Measurements from ENCODE around the gene RHO. TPM values are rescaled to one million over a fixed set of nuclear protein-coding genes. Genes with fewer than 3 reads are reported as not detected.
"Not testable (repeated sequence)": the region's sequence is repeated elsewhere in the genome, so short reads cannot be mapped to it uniquely, and the experiment has no call there.

RHO gene
- total and polyA plus RNA-seq, 3 experiments from 2014 or later, result not detected

DNA sequence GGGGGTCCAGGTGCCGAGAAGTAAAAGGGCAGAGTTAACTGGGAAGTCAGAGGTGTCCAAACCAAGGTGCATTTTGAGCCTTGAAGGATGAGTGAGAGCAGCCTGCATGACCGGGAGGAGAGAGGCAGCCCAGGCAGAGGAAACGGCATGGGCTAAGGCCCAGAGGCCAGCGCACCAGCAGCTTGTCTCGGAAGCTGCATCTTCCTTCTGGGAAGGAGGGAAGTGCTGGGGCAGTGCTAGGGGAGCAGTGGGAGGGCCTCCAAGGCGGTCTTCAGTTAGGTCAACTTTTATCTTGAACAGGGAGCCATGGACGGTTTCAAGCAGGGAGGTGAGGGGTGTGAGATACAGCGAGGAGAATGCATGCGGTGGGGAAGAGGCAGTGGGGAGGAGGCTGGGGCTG is 15.6 kb downstream of the RHO start:
- H3K4me3 ChIP-seq (ENCODE audit: low read length), result no peak overlapping the region
- Mint-ChIP-seq H3K27me3 (no peaks in the 10 kb centered on the region), H3K9me3 (no peaks in the 10 kb centered on the region), H3K4me1 (no peaks in the 10 kb centered on the region), H3K36me3 (no peaks in the 10 kb centered on the region), H3K4me3 (no peak overlapping the region), H3K27ac (peak overlapping the region in 1 of 8 donors; percentile 88)
- H3K27me3 ChIP-seq (ENCODE audit: insufficient read depth, low read length, poor library complexity, severe bottlenecking), result no peaks in the 10 kb centered on the region
- DNase-seq, result no peak
- ChIA-PET POLR2A (no interaction called here), CTCF (interaction anchor here (1.1 kb wide), 1 partner anchor 54 kb away, joined by 3 read pairs; no protein-coding TSS in a partner anchor)
- H3K27ac ChIP-seq (ENCODE audit: low read depth, low read length), result no peak overlapping the region
- H3K4me1 ChIP-seq (ENCODE audit: insufficient read depth, low read length), result no peaks in the 10 kb centered on the region
- no peaks in the 10 kb centered on the region for H3K9me3 ChIP-seq (ENCODE audit: low read length)
- no peaks in the 10 kb centered on the region for H3K36me3 ChIP-seq (ENCODE audit: insufficient read depth, low read length)

DNA sequence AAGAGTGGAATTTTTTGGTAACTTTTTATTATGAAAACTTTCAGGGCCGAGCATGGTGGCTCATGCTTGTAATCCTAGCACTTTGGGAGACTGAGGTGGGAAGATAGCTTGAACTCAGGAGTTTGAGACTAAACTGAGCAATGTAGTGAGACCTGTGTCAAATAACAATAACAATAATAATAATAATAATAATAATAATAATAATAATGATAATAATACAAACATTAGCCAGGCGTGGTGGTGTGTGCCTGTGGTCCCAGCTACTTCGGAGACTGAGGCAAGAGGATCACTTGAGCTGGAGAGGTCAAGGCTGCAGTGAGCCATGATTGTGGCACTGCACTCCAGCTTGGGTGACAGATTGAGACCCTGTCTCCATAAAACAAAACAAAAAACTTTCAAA is 17.5 kb downstream of the RHO start:
- H3K4me3 ChIP-seq (ENCODE audit: low read length); H3K27me3 Mint-ChIP-seq; H3K9me3 ChIP-seq (ENCODE audit: low read length); CTCF ChIA-PET; H3K36me3 ChIP-seq (ENCODE audit: insufficient read depth, low read length); H3K4me1 Mint-ChIP-seq; DNase-seq; POLR2A ChIA-PET; H3K9me3 Mint-ChIP-seq; H3K4me1 ChIP-seq (ENCODE audit: insufficient read depth, low read length); H3K27ac ChIP-seq (ENCODE audit: low read depth, low read length); H3K4me3 Mint-ChIP-seq; H3K27me3 ChIP-seq (ENCODE audit: insufficient read depth, low read length, poor library complexity, severe bottlenecking); H3K36me3 Mint-ChIP-seq: not testable (repeated sequence)
- peak overlapping the region in 1 of 8 donors; percentile 82 for H3K27ac Mint-ChIP-seq

DNA sequence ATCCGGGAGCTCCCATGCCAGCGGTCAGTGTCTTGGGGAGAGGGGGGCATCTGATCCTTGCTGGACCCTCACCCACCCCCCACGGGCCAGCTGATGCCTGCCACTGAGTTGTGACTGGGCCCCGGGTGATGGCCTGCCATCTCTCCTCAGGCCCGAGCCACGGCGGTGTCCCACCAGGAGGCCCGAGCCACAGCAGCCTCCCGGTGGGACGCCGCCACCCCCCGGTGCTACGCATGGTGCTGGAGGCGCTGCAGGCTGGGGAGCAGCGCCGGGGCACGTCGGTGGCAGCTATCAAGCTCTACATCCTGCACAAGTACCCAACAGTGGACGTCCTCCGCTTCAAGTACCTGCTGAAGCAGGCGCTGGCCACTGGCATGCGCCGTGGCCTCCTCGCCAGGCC is 18.8 kb downstream of the RHO start:
- no peak for DNase-seq
- no peaks in the 10 kb centered on the region for H3K9me3 ChIP-seq (ENCODE audit: low read length)
- ChIA-PET CTCF (no interaction called here), POLR2A (no interaction called here)
- Mint-ChIP-seq H3K36me3 (no peaks in the 10 kb centered on the region), H3K4me3 (no peak overlapping the region), H3K27ac (no peak overlapping the region), H3K9me3 (no peaks in the 10 kb centered on the region), H3K27me3 (peaks cover 0 to 2% of the 10 kb centered on the region in 2 donors), H3K4me1 (peaks cover 0 to 4% (median 0%) of the 10 kb centered on the region in 3 donors)
- no peaks in the 10 kb centered on the region for H3K36me3 ChIP-seq (ENCODE audit: insufficient read depth, low read length)
- no peak overlapping the region for H3K4me3 ChIP-seq (ENCODE audit: low read length)
- H3K27me3 ChIP-seq (ENCODE audit: insufficient read depth, low read length, poor library complexity, severe bottlenecking), result no peaks in the 10 kb centered on the region
- H3K27ac ChIP-seq (ENCODE audit: low read depth, low read length), result no peak overlapping the region
- no peaks in the 10 kb centered on the region for H3K4me1 ChIP-seq (ENCODE audit: insufficient read depth, low read length)

DNA sequence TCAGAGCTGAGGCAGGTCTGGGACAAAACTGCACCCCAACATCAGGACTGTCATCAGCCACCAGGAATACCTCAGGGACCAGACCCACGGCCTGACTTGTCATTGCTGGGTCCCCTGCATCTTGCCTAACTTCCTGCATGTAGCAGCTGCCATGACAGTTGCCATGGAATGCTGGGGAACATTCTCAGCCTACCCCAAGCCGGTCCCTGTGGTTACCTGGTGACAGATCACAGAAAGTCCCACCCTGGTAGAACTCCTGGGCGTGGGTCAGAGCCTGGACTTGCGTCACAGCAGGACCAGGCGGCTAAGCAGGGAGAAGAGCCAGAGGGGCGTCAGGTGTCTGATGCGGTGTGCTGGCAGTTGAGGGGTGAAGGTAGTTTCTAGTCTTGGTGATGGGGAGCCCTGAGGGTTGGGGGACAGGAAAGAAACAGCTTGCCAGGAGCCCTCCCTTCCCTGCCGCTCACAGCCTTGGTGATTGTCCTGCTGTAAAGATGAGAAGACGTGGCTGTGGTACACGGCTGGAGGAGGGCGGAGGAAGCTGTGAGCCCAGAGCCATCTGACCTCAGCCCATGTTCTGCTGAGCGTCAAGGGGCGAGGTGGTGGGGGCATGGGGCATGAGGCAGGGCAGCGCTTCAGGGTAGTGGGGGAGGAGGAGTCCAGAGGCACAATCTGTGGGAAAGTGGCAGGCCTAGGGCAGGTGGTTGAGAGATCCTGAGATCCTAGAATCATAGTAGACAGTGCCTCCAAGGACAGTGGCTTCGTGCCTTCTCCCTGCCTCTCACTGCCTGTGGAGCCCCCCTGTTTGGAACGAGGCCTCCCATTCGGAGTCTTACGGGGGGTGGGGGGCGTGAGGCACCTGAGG is 19.9 kb downstream of the RHO start:
- no peak overlapping the region for H3K27ac ChIP-seq (ENCODE audit: low read depth, low read length)
- no peaks in the 10 kb centered on the region for H3K36me3 Mint-ChIP-seq
- H3K36me3 ChIP-seq (ENCODE audit: insufficient read depth, low read length), result no peaks in the 10 kb centered on the region
- no peak overlapping the region for H3K4me3 Mint-ChIP-seq
- H3K4me1 ChIP-seq (ENCODE audit: insufficient read depth, low read length), result no peaks in the 10 kb centered on the region
- peaks cover 0 to 4% of the 10 kb centered on the region in 2 donors for H3K27me3 Mint-ChIP-seq
- H3K9me3 Mint-ChIP-seq, result no peaks in the 10 kb centered on the region
- POLR2A ChIA-PET, result no interaction called here
- H3K4me3 ChIP-seq (ENCODE audit: low read length), result no peak overlapping the region
- DNase-seq, result no peak
- H3K9me3 ChIP-seq (ENCODE audit: low read length), result no peaks in the 10 kb centered on the region
- CTCF ChIA-PET, result no interaction called here
- peaks cover 4 to 8% (median 6%) of the 10 kb centered on the region in 3 donors for H3K4me1 Mint-ChIP-seq
- H3K27ac Mint-ChIP-seq, result peak overlapping the region in 1 of 8 donors; percentile 71
- H3K27me3 ChIP-seq (ENCODE audit: insufficient read depth, low read length, poor library complexity, severe bottlenecking), result no peaks in the 10 kb centered on the region

DNA sequence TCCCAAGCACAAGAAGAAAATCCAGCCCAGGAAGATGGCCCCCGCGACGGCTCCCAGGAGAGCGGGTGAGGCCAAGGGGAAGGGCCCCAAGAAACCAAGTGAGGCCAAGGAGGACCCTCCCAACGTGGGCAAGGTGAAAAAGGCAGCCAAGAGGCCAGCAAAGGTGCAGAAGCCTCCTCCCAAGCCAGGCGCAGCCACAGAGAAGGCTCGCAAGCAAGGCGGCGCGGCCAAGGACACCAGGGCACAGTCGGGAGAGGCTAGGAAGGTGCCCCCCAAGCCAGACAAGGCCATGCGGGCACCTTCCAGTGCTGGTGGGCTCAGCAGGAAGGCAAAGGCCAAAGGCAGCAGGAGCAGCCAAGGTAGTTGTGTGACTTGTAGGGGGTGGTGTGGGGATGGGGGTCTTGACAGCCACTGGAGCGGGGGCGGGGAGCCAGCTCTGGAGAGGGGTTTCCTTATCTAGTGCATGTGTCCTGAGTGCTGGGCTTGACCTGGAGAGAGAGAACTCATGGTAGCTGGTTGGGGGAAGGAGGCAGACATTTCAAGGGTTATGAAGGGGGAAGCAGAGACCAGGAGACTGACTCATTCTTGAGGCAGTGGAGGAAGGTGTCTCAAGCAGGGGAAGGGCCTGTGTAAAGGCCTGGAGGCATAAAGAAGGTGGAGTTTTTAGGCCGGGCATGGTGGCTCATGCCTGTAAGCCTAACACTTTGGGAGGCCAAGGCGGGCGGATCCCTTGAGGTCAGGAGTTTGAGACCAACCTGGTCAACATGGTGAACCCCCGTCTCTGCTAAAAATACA is 20.8 kb downstream of the RHO start:
- ChIA-PET POLR2A (interaction anchor here (1.0 kb wide), 1 partner anchor 13 kb away, joined by 3 read pairs; no protein-coding TSS in a partner anchor), CTCF (no interaction called here)
- no peaks in the 10 kb centered on the region for H3K4me1 ChIP-seq (ENCODE audit: insufficient read depth, low read length)
- H3K27me3 Mint-ChIP-seq, result peaks cover 0 to 4% of the 10 kb centered on the region in 2 donors
- H3K36me3 ChIP-seq (ENCODE audit: insufficient read depth, low read length), result no peaks in the 10 kb centered on the region
- H3K27me3 ChIP-seq (ENCODE audit: insufficient read depth, low read length, poor library complexity, severe bottlenecking), result no peaks in the 10 kb centered on the region
- no peak overlapping the region for H3K4me3 Mint-ChIP-seq
- H3K9me3 Mint-ChIP-seq, result no peaks in the 10 kb centered on the region
- no peaks in the 10 kb centered on the region for H3K36me3 Mint-ChIP-seq
- no peak overlapping the region for H3K4me3 ChIP-seq (ENCODE audit: low read length)
- H3K27ac ChIP-seq (ENCODE audit: low read depth, low read length), result no peak overlapping the region
- peak overlapping the region in 4 of 8 donors; percentile 17 to 88 (median 45) for H3K27ac Mint-ChIP-seq
- no peak for DNase-seq
- H3K4me1 Mint-ChIP-seq, result peaks cover 11 to 17% (median 14%) of the 10 kb centered on the region in 3 donors
- H3K9me3 ChIP-seq (ENCODE audit: low read length), result no peaks in the 10 kb centered on the region

DNA sequence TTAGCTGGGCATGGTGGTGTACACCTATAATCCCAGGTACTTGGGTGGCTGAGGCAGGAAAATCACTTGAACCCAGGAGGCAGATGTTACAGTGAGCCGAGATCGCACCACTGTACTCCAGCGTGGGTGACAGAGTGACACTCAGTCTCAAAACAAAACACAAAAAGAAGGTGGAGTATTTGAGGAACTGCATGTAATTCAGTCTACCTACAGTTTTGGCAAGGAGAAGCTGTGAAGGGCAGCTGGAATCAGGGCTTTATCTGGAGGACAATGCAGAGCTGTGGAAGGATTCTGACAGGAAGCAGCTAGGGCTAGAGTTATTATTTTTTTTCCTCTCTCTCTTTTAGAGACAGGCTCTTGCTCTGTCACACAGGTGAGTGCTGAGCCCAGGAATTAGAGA is 21.4 kb downstream of the RHO start:
- CTCF ChIA-PET, result no interaction called here
- H3K4me1 Mint-ChIP-seq, result peaks cover 17 to 23% (median 20%) of the 10 kb centered on the region in 3 donors
- H3K27ac Mint-ChIP-seq, result peak overlapping the region in 3 of 8 donors; percentile 17 to 88 (median 56)
- POLR2A ChIA-PET, result interaction anchor here (1.0 kb wide), 1 partner anchor 13 kb away, joined by 3 read pairs; no protein-coding TSS in a partner anchor
- peaks cover 0 to 4% of the 10 kb centered on the region in 2 donors for H3K27me3 Mint-ChIP-seq
- Histone ChIP-seq H3K27me3 (ENCODE audit: insufficient read depth, low read length, poor library complexity, severe bottlenecking) (no peaks in the 10 kb centered on the region), H3K27ac (ENCODE audit: low read depth, low read length) (no peak overlapping the region), H3K9me3 (ENCODE audit: low read length) (no peaks in the 10 kb centered on the region), H3K4me3 (ENCODE audit: low read length) (no peak overlapping the region), H3K36me3 (ENCODE audit: insufficient read depth, low read length) (no peaks in the 10 kb centered on the region), H3K4me1 (ENCODE audit: insufficient read depth, low read length) (no peaks in the 10 kb centered on the region)
- H3K36me3 Mint-ChIP-seq, result no peaks in the 10 kb centered on the region
- DNase-seq, result no peak
- H3K9me3 Mint-ChIP-seq, result no peaks in the 10 kb centered on the region
- no peak overlapping the region for H3K4me3 Mint-ChIP-seq

DNA sequence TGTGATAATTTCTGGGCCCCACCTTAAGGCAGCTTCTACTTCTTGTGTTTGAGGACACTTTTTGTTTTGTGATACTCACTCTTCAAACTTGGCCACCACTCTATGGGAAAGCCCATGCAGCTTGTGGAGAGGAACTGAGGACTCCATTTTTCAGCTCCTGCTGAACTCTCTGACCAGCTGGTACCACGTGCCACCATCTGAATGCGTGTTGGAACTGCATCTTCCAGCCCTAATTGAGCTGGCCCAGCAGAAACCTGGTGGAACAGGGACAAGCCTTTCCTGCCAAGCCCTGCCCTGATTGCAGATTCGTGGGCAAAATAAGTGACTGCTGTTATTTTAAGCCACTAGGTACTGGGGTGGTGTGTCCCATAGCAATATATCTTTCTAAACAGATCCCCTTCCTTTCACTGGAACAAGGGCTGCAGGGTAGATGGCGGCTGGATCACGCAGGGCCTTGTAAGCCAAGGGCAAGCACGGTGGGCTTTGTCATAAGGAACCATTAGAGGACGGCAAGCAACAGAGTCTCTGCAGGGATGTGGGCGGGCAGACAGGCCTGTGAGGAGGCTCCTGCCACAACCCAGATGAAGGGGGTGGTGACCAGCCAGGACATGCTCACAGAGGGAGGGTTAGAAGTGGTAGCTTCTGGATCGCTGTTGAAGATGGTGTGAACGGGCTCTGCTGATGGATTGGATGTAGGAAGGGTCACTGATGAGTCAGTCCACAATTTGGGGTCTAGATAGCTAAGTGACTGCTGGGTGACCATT is 24.0 kb downstream of the RHO start:
- Mint-ChIP-seq H3K27me3 (peaks cover 0 to 4% of the 10 kb centered on the region in 2 donors), H3K4me1 (peaks cover 17 to 25% (median 20%) of the 10 kb centered on the region in 3 donors), H3K4me3 (peak overlapping the region in 1 of 7 donors; percentile 7), H3K36me3 (peaks cover 0 to 12% (median 0%) of the 10 kb centered on the region in 3 donors), H3K27ac (peak overlapping the region in 4 of 8 donors; percentile 24 to 84 (median 78)), H3K9me3 (no peaks in the 10 kb centered on the region)
- peaks cover 5% of the 10 kb centered on the region for H3K4me1 ChIP-seq (ENCODE audit: insufficient read depth, low read length)
- no peak for DNase-seq
- no peak overlapping the region for H3K27ac ChIP-seq (ENCODE audit: low read depth, low read length)
- no peak overlapping the region for H3K4me3 ChIP-seq (ENCODE audit: low read length)
- no peaks in the 10 kb centered on the region for H3K36me3 ChIP-seq (ENCODE audit: insufficient read depth, low read length)
- ChIA-PET CTCF (interaction anchor here (1.4 kb wide), 1 partner anchor 24 kb away, joined by 4 read pairs; no protein-coding TSS in a partner anchor), POLR2A (no interaction called here)
- H3K9me3 ChIP-seq (ENCODE audit: low read length), result no peaks in the 10 kb centered on the region
- H3K27me3 ChIP-seq (ENCODE audit: insufficient read depth, low read length, poor library complexity, severe bottlenecking), result no peaks in the 10 kb centered on the region
